Right lung (tissue), 5 donors: ENCODE measurements around the gene FOXJ2. TPM values are rescaled to one million over a fixed set of nuclear protein-coding genes. Genes with fewer than 3 reads are reported as not detected.
"Not testable (repeated sequence)": the region's sequence is repeated elsewhere in the genome, so short reads cannot be mapped to it uniquely, and the experiment has no call there.

Experiments
- DNase-seq, 2 donors: peaks; one replicate each; pipeline ENCODE4 v3.0.0-alpha.2; 2013
- polyA plus RNA-seq, 5 donors: library from polyadenylated mRNA; unstranded; fragments of 120-200 nt; gene quantifications; one replicate each; pipeline versions ENCODE4 v1.2.1 to v1.2.3, GENCODE V29; 2013; ENCODE audit warnings: inconsistent platforms in 1 of 5, low replicate concordance in 1 of 5; ENCODE audit not compliant: insufficient read length in 5 of 5, insufficient read depth in 1 of 5

Gene FOXJ2
- polyA plus RNA-seq, 5 donors, result 21.8 to 26.8 (median 24.7) TPM

DNA sequence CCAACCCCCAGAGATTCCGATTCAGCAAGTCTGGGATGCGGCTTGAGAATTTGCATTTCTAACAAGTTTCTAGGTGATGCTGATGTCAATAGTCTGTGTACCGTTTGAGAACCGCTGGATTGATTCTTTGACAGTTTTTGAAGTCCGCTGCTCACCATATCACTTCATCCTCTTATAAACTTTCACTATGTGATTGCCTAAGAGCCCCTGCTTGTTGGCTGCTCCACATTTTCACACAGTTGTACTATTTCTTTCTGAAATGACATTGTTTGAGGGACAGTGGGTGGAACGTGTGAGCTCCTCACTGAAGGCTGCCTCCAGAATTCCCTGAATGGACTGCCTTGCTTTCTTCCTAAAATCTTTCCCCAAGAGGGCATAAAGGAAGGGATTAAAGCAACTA is 26.0 kb downstream of the FOXJ2 start:
- no peak for DNase-seq

DNA sequence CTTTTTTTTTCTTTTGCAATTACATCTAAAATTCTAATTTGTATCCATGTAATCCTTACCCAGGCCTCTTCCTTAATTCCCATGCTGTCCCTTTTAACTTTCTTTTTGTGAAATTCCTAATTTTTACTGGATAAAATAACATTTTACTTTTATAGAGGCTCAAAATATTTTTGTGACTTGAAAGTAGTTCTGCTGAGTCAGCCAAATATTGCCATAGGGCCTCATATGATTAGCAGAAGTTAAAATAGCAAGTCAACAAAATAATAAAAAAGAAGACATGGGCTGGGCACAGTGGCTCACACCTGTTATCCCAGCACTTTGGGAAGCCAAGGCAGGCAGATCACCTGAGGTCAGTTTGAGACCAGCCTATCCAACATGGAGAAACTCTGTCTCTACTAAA is 31.6 kb downstream of the FOXJ2 start:
- DNase-seq, result no peak

DNA sequence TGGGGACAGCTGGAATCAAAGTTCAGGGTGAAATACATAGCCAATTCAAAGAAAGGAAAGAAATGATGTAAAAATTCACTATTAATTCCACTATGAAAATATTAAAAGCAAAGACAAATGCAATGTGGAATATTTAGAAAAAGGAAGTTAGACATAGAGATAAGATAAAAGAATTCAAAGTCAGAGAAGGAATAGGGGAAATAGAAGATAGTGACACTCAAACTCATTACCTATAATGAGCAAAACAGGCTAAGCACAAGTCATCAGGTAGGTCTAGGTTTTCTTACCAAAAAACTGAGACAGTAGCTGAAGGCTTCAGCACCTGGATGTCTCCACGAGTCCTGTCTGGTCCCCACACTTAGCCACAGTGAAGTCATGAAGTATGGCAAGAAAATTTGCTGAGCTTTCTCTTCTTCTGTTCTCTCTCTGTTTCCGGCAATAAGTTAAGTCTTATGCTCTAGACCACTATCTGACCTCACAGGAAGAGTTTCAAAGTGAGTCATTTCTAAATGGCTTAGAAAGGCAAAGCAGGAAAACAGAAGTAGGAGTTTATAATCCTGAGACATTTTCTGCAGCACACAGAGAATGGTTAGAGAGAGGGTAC is 33.6 kb downstream of the FOXJ2 start, which contains the start of gene C3AR1:
Gene C3AR1 (minus strand): TSS at position 369 of the 604 bp plus-strand sequence. CDS start 6,174 bp downstream, outside the sequence.
- DNase-seq, result no peak

DNA sequence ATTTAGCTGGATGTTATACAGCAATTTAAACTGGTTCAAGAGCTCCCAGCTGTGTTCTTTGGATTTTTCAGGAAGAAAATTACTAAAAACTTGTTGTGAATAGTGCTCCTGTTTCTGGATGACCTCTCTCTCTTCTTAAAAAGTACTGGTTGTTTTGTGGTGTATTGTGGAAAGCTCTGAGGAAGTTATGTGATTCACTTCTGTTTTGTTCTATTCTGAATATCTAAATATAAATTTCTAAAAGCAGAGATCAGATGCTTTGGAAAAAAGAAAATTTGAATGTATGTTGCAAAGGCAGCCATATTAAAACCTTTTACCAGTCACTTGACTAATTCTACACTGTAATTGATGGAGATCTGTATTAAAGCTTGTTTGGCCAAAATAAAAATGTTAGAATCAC is 37.1 kb downstream of the FOXJ2 start:
- DNase-seq, result no peak

DNA sequence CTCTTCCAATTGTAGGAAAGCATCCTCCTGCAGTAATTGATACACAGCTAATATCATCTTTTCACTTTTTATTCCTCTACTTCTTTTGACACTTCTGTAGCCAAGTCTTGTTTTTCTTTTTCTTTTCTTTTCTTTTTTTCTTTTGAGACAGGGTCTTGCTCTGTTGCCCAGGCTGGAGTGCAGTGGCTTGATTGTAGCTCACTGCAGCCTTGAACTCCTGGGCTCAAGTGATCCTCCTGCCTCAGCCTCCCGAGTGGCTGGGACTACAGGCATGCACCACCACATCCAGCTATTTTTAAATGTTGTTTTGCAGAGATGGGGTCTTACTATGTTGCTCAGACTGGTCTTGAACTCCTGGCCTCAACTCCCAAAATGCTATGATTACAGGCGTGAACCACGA is 39.3 kb downstream of the FOXJ2 start:
- not testable (repeated sequence) for DNase-seq

DNA sequence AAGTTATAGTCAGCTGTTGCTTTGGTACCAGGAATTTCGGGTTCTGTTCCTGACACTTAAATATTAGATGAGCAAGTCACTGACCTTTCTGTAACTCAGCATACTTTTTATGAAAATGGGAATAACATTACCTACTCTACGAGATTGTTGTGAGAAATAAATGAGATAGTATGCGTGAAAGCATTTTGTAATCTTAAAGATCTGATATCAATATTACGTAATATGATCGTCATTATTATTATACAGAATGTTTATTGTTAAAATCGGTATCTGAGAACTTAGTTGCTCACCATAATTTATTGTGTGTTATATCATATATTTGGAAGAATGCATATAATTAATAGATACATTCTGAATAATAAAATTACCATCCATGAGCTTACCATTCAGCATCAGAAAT is 43.4 kb downstream of the FOXJ2 start:
- no peak for DNase-seq

DNA sequence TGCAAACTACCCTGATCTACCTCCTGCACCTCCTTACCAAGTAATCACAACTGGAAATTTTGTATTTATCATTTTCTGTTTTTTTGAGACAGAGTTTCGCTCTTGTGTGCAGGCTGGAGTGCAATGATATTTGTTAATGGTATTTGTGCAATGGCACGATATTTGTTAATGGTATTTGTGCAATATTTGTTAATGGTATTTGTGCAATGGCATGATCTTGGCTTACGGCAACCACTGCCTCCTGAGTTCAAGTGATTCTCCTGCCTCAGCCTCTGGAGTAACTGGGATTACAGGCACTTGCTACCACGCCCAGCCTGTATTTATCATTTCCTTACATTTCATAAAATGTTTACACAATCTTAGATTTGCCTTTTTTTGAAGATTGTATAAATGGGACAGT is 43.9 kb downstream of the FOXJ2 start:
- DNase-seq, result no peak

DNA sequence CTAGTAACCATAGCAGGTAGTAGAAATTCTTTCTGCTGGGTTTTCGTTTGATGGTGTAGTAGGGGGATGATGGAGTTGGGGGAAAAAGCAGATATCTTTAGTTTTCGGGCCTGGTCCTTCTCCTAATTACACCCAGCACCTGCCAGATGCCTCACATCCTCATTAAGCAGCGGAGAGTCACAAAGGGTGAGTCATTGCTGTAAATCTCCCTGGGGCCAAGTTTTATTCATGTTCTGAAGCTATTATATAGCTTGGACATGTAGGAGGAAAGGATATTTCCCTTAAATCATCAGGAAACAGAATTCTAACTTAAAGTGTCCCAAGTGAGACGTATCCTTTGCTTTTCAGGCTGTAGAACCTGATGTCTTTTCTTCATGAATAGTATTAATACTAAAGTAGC is 44.7 kb downstream of the FOXJ2 start:
- no peak for DNase-seq

DNA sequence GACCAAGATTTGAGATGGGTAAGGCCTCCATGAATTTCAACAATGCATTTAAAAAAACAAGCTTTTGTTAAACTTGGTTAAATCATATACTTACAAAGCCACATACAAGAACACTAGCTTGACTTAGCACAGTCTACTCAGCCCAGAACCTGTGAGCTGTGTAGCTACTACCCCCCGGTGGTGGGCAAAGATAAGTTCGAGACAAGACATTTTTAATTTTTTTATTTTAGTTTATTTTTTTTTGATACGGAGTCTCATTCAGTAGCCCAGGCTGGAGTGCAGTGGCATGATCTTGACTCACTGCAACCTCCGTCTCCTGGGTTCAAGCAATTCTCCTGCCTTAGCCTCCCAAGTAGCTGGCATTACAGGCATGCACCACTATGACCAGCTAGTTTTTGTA is 45.9 kb downstream of the FOXJ2 start:
- no peak for DNase-seq

DNA sequence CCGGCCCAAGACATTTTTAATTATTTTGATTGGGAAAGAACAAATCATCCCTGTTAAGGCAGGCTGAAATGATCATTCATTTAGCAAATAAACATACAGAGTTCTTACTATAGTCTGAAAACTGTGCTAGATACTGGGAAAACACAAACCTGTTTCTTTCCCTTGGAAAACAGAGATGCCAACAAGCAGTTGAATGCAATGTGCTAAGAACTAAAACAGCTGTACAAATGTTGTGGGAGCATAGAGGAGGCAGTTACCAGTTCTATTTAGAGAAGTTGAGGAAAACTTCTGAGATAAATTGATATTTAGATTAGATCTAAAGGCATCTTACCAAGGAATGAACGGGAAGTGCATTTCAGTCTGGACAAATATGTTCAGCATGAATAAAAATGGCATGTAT is 46.4 kb downstream of the FOXJ2 start:
- no peak for DNase-seq

DNA sequence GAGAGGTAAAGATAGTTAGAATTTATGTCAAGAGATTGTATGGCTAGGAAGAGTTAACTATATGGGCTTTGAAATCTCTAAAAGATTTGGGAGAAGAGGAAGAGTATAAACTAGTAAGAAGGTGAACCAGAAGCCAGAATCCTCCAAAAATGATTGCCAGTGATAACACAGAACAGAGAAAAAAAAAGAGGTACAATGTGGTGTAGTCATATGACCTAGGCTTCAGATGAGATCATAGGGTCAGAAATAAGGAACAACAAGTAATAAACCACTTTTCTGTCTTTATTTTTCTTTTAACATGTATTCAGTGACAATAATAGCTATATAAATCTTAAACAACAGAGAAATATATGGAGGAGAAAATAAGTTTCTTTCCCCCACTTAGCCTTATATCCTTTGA is 47.6 kb downstream of the FOXJ2 start:
- no peak for DNase-seq

DNA sequence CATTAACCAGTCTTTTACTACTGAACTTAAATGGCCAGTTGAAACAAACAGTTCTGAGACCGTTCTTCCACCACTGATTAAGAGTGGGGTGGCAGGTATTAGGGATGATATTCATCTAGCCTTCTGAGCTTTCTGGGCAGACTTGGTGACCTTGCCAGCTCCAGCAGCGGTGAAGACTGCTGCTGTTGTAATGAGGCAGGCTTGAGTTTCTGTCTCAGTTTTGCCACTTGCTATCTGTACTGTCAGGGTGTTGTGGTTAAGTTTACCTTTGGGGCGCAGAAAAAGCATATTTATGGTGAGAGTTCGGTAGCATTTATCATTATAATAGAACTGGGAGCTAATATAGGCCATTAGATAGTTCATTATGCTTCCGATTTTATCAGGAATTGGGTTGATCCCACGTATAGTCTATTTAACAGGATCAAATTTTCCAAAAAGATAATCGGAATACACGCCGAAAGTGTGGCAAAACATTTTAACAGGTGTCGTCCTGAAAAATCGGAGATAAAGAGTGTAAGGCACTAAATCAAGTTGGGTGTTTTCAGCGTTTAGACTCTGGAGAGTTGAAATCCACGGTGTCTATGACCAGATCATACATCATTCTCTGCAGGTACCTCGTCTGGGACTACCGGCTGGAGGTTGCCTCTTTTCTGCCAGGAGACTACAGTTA is 48.9 kb downstream of the FOXJ2 start:
- DNase-seq, result peak in 1 of 2 donors; percentile 6

DNA sequence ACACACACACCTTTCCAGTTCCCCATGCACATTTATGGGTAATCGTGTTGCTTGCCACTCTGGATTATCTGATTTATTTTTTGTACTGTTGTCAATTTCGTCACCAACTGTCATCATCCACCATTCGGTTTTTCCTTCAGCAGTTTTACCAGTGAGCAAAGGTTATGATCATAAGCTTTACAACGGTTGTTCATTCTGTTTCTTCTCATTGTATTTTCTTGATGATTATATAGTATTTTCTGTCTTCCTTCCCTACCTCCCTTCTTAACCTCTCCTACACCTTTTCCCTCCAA is 50.2 kb downstream of the FOXJ2 start:
- no peak for DNase-seq

DNA sequence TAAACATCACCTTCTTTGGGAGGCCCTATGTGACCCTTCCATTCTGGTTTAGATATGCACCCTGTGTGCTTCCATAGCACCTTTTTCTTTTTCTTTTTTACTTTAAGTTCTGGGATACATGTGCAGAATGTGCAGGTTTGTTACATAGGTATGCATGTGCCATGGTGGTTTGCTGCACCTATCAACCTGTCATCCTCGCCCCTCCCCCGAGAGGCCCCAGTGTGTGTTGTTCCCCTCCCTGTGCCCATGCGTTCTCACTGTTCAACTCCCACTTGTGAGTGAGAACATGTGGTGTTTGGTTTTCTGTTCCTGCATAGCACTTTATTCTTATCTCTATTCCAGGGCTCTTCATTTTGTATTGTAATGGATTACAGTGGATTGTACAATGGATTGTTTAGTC is 51.8 kb downstream of the FOXJ2 start:
- not testable (repeated sequence) for DNase-seq

DNA sequence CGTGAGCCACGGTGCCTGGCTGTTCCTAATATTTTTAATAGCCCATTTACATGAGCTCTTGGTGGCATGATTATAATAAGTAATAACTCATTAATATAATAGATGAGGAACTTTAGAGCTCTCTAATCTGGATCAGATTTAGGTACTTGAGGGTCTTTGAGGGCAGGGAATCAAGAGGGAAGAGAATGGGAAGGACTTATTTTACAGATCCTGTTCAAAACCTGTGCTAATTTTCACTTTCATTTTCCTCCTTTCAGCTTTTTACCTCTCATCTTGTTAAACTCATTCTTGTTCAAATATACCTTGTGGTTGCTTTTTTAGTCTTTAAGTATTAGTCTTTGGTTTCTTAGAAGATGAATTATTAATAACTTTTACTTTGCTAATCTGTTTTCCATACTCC is 55.1 kb downstream of the FOXJ2 start:
- DNase-seq, result no peak

DNA sequence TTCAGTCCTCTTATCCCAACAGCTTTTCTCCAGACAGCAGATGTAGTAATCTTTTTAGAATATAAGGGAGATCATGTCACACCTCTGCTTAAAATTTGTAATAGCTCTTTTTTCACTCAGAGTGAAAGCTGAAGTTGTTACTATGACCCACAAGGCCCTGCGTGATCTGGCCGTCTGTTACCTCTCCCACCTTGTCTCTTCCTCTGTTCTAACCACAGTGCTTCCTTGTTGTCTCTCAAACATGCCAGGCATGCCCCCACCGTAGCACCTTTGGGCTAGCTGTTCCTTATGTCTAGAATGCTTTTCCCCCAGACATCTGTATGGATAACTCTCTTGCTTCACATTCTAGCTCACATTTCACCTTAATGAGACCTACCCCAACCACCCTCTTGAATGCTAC is 56.1 kb downstream of the FOXJ2 start:
- no peak for DNase-seq

DNA sequence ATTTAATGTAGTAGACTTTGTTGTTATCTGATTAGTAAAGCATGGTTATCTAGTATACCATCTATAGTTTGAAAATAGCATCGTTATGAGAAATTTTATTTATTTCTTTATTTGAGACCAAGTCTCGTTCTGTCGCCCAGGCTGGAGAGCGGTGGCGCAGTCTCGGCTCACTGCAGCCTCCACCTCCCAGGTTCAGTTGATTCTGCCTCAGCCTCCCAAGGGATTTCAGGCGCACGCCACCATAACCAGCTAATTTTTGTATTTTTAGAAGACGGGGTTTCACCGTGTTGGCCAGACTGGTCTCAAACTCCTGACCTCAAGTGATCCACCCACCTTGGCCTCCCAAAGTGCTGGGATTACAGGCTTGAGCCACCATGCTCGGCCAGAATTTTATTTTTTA is 56.8 kb downstream of the FOXJ2 start:
- DNase-seq, result not testable (repeated sequence)

DNA sequence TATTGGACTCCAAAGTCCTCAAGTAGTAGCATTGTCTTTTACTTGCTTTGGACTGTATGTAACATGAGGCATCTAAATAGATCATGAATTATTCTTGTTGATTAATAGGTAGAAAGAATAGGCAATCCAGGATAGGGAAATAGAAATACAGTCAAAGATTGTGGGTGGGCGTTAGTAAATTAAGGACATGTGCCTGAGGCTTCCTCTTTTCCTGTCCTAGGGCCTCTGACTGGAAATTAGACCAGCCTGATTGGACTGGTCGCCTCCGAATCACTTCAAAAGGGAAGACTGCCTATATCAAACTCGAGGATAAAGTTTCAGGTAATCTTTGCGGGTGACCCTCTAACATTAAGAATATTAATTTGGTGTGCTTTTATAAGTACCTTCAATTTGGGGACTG is 57.2 kb downstream of the FOXJ2 start:
- no peak for DNase-seq

DNA sequence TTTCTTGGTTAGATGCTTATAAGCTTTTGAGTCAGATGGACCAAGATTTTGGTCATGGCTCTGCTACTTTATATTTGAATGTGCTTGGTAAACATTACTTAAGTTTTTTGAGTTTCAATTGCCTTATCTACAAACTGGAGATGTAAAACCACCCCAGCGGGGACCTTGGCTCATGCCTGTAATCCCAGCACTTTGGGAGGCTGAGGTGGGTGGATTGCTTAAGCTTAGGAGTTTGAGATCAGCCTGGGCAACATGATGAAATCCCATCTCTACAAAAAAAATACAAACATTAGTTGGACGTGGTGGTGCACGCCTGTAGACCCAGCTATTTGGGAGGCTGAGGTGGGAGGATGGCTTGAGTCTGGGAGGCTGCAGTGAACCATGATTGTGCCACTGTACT is 60.8 kb downstream of the FOXJ2 start:
- DNase-seq, result no peak

DNA sequence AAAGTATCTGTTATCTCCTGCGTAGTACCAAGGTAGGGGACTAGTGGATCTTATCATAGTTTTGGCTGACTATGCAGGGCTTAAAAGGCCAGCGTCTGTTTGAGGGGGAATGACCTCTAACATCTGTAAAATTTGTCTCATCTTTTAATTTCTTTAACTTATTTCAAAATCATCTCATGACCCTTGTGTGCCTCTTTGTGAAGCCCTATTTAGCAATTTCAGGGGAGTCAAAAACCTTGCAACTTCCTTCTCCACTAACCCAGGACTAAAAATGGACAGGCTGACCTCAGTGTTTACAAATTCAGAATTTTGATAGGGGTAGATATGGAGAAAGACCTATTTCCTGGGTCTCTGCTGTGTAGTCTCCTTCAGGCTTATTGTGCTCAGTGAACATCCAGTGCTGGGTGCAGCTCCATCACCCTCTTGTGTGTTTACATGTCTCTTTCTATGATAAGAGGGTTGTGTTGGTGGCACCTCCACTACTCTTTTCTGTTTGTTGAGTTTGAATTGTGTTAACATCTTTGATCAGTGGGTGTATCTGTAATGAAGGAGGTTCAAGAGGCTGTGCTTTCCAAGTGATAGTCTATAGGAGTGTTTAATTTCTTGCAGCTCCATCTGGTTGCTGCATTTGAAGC is 63.9 kb downstream of the FOXJ2 start:
- no peak for DNase-seq

DNA sequence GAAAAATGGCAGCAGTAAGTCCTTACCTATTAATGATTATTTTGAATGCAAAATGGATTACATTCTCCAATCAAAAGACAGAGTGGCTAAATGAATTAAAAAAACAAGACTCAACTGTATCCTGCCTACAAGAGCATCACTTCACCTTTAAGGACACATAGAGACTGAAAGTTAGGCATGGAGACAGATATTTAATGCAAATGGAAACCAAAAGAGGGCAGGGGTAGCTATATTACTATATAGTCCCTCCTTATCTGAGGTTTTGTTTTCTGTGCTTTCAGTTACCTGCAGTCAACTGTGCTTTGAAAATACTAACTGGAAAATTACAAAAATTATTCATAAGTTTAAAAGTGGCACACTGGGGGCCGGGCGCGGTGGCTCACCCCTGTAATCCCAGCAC is 66.7 kb downstream of the FOXJ2 start:
- DNase-seq, result no peak
